Sigmoid colon (tissue), 7 donors: ENCODE measurements around the gene SLC22A3. TPM values are rescaled to one million over a fixed set of nuclear protein-coding genes. Genes with fewer than 3 reads are reported as not detected.
"Not testable (repeated sequence)": the region's sequence is repeated elsewhere in the genome, so short reads cannot be mapped to it uniquely, and the experiment has no call there.

ENCODE experiments used
- DNase-seq: peaks from one replicate; pipeline ENCODE4 v3.0.0-alpha.2; 2019
- H3K27ac ChIP-seq, 4 donors: fragments of 200-600 bp; sonication (generic); one replicate each; pipeline ENCODE4 v1.5.1; 2016 to 2019; ENCODE audit warnings: mild to moderate bottlenecking in 1 of 4
- H3K27me3 ChIP-seq, 3 donors: fragments of 200-600 bp; sonication (generic); one replicate each; pipeline ENCODE4 v1.5.1; 2019; ENCODE audit warnings: mild to moderate bottlenecking in 1 of 3
- H3K36me3 ChIP-seq, 4 donors: fragments of 200-600 bp; sonication (generic); one replicate each; pipeline ENCODE4 v1.5.1; 2016 to 2019
- H3K4me1 ChIP-seq, 4 donors: fragments of 200-600 bp; sonication (generic); one replicate each; pipeline ENCODE4 v1.5.1; 2017 to 2019
- H3K4me3 ChIP-seq, 4 donors: fragments of 200-600 bp; sonication (generic); one replicate each; pipeline ENCODE4 v1.5.1; 2017 to 2019; ENCODE audit warnings: mild to moderate bottlenecking in 2 of 4, moderate library complexity in 1 of 4
- H3K9me3 ChIP-seq, 4 donors: fragments of 200-600 bp in 3 of 4; sonication (generic) in 3 of 4; one replicate each; pipeline versions ENCODE4 v1.5.1 to v1.6.1; 2013 to 2019
- EP300 ChIP-seq, 4 donors: sonication (generic); formaldehyde crosslinking; IDR thresholded peaks; one replicate each; pipeline ENCODE4 v1.6.1; 2017; ENCODE audit warnings: antibody characterized with exemption in 4 of 4
- POLR2A ChIP-seq, 2 donors: fragments of 450-650 bp; IDR thresholded peaks; one replicate each; pipeline ENCODE4 v1.6.1; 2016; ENCODE audit warnings: antibody characterized with exemption in 2 of 2, mild to moderate bottlenecking in 2 of 2, moderate library complexity in 2 of 2
- POLR2AphosphoS5 ChIP-seq, 4 donors: sonication (generic); formaldehyde crosslinking; IDR thresholded peaks; one replicate each; pipeline ENCODE4 v1.6.1; 2017; ENCODE audit warnings: antibody characterized with exemption in 4 of 4
- WGBS, 2 donors: extraction: QIAGEN DNeasy Blood & Tissue Kit; methylation state at CpG; one replicate each; pipeline ENCODE4 v1.1.7; 2013; 5-methylcytosine and 5-hydroxymethylcytosine counted together
- intact Hi-C: fragments of 100-400 bp; cut with DNase I; formaldehyde crosslinking; loops from one replicate; pipeline ENCODE4 v1.15.1; 2023
- polyA plus RNA-seq, 3 donors: library from polyadenylated mRNA; stranded (reverse); fragments of 200-250 nt; gene quantifications; one replicate each; pipeline ENCODE4 v1.2.3, GENCODE V29; 2013
- total RNA-seq, 4 donors: library from RNA; depleted of rRNA; stranded (reverse); fragments of >200 nt; gene quantifications; one replicate each; pipeline ENCODE4 v1.1.0, GENCODE V29; 2016
- TF ChIP-seq, protein P1 (sequence below), 4 experiments: fragments of 450-650 bp in 3 of 4; fragments of 200-600 bp in 1 of 4; IDR thresholded peaks; one replicate each; pipeline ENCODE4 v1.5.1; 2016 to 2019; ENCODE audit warnings: antibody characterized with exemption in 4 of 4, mild to moderate bottlenecking in 3 of 4, moderate library complexity in 2 of 4
- donor health status: healthy with polysubstance abuse.
- donor health status: Bipolar disorder and iron deficiency.
- donor health status: healthy.

The SLC22A3 gene
- total and polyA plus RNA-seq, 7 donors, result 0.23 to 26.3 (median 13.6) TPM

DNA sequence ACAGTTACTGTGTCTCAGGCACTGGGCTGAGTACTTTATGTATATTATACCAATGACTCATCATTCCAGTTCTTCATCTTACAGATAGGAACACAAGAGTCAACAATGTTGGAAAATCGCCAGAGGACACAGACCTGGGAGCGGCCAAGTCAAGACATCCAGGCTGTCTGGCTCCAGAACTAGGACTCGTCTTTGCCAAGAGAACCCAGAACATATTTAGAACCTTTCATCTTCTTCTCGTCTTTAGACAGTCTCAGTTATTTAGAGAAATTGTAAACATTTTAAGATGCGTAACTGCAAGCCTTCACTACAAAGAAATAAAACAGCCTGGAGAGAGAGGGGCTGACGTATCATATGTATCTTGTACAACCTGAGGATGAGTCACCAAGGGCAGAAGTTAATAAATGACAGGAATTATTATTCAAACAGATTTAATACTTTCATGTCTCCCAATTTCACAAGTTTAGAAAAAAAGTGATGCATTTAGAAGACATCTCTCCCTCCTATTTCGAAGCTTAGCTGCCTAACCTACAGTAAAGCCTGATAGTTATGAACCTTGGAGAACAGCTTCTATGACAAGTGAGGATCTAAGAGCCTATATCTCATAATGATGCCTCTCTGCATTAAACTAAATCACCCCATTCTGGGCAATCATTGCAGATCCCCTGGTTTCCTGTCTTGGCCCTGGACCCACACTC is 43.4 kb downstream of the SLC22A3 start:
- no peak overlapping the region for H3K4me3 ChIP-seq
- no peaks in the 10 kb centered on the region for H3K27me3 ChIP-seq
- peak; percentile 77 to 91 (median 77) for TF ChIP-seq POLR2AphosphoS5 (IDR thresholded peaks at IDR 0.05)
- TF ChIP-seq, protein P1, sequence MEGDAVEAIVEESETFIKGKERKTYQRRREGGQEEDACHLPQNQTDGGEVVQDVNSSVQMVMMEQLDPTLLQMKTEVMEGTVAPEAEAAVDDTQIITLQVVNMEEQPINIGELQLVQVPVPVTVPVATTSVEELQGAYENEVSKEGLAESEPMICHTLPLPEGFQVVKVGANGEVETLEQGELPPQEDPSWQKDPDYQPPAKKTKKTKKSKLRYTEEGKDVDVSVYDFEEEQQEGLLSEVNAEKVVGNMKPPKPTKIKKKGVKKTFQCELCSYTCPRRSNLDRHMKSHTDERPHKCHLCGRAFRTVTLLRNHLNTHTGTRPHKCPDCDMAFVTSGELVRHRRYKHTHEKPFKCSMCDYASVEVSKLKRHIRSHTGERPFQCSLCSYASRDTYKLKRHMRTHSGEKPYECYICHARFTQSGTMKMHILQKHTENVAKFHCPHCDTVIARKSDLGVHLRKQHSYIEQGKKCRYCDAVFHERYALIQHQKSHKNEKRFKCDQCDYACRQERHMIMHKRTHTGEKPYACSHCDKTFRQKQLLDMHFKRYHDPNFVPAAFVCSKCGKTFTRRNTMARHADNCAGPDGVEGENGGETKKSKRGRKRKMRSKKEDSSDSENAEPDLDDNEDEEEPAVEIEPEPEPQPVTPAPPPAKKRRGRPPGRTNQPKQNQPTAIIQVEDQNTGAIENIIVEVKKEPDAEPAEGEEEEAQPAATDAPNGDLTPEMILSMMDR (IDR thresholded peaks at IDR 0.05), result no peak
- TF ChIP-seq EP300 (IDR thresholded peaks at IDR 0.05), result peak; percentile 78 to 85 (median 80)
- TF ChIP-seq POLR2A (IDR thresholded peaks at IDR 0.05), result no peak
- WGBS, 2 donors, result 66 to 68% methylated on average over 7 of the region's 7 CpGs
- intact Hi-C loops, result loop anchor here (1.0 kb wide), 1 partner anchor 40 kb away; no protein-coding TSS in a partner anchor
- H3K36me3 ChIP-seq, result no peaks in the 10 kb centered on the region
- no peaks in the 10 kb centered on the region for H3K9me3 ChIP-seq
- DNase-seq, result peak; percentile 77
- peak overlapping the region; percentile 68 to 79 (median 73) for H3K27ac ChIP-seq
- peaks cover 0 to 40% (median 24%) of the 10 kb centered on the region in 4 donors for H3K4me1 ChIP-seq

DNA sequence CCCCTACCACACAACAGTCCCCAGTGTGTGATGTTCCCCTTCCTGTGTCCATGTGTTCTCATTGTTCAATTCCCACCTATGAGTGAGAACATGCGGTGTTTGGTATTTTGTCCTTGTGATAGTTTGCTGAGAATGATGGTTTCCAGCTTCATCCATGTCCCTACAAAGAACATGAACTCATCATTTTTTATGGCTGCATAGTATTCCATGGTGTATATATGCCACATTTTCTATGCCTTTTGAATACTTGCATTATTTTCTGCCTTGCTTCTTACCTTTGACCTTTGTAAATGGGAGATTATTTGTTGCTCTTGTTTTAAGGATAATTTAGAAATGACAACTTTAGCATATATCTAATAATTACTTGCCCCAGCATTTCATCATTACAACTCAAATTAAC is 45.3 kb downstream of the SLC22A3 start:
- 96 to 100% methylated on average over 1 of the region's 1 CpG for WGBS, 2 donors
- H3K27ac ChIP-seq, H3K27me3 ChIP-seq, H3K9me3 ChIP-seq, H3K4me3 ChIP-seq, H3K36me3 ChIP-seq, intact Hi-C loops, DNase-seq: not testable (repeated sequence)
- peaks cover 0 to 26% (median 12%) of the 10 kb centered on the region in 4 donors for H3K4me1 ChIP-seq

DNA sequence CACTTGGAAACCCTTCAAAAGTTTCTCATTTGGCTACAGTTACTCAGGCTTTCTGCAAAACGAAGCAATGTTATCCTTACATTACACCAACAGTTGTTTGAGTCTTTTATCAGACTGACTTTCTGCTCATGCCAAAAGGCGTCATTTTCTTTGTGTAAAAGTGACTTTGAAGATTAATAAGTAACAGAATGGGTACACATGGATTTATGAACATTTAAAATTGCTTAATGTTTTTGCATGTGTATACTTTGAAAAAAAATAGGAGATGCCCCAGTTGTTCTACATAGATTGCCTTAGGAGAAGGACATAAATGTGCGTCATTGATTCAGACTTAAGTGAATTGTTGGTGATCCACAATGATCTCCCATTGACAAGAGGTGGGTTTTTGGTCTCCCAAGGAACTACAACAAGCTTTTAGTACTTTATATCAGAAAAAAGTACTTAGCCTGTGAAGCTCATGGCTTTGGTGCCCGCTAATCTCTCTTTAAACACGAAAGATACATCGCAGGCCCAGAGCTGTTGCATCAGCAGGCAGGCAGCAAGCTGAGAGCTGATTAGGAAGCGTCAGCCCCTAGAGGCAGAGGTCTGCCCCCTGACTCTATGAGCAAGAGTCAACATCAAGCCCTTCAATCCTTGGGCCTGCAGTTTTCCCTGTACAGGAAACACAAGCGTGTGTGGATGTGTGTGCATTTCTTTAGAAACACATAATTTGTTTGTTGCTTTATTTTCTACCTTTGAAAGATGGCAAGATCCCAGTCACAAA is 45.9 kb downstream of the SLC22A3 start:
- no peak for DNase-seq
- 69 to 74% methylated on average over 8 of the region's 8 CpGs for WGBS, 2 donors
- H3K27me3 ChIP-seq, result no peaks in the 10 kb centered on the region
- no peaks in the 10 kb centered on the region for H3K36me3 ChIP-seq
- no peak overlapping the region for H3K4me3 ChIP-seq
- H3K9me3 ChIP-seq, result no peaks in the 10 kb centered on the region
- H3K4me1 ChIP-seq, result peaks cover 0 to 26% (median 12%) of the 10 kb centered on the region in 4 donors
- TF ChIP-seq POLR2AphosphoS5 (IDR thresholded peaks at IDR 0.05), result no peak
- no peak for TF ChIP-seq EP300 (IDR thresholded peaks at IDR 0.05)
- TF ChIP-seq POLR2A (IDR thresholded peaks at IDR 0.05), result no peak
- TF ChIP-seq, protein P1 (IDR thresholded peaks at IDR 0.05), result no peak
- intact Hi-C loops, result no loop called here
- H3K27ac ChIP-seq, result peak overlapping the region; percentile 42 to 53 (median 49)

DNA sequence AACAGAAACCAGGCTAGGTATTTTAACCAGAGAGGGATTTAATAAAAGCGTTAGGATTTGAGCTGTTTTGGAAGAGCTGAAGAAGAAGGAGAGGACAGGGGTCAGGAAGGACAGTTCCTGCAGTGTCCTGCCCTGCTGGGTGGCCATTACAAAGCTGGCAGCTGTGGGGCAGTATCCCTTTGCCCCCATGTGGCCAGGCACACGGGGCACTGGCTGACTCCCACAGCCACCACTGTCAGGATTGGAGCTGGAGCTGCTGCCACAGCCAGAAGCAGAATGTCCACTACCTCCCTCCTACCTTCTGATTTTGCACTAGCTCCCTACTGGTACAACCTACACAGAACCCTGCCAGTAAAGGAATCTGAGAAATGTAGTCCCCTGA is 46.5 kb downstream of the SLC22A3 start:
- no peak overlapping the region for H3K4me3 ChIP-seq
- H3K27ac ChIP-seq, result peak overlapping the region; percentile 42 to 53 (median 49)
- DNase-seq, result no peak
- 71 to 77% methylated on average over 2 of the region's 2 CpGs for WGBS, 2 donors
- no peaks in the 10 kb centered on the region for H3K9me3 ChIP-seq
- H3K27me3 ChIP-seq, result no peaks in the 10 kb centered on the region
- H3K4me1 ChIP-seq, result peaks cover 0 to 26% (median 12%) of the 10 kb centered on the region in 4 donors
- no peak for TF ChIP-seq EP300 (IDR thresholded peaks at IDR 0.05)
- H3K36me3 ChIP-seq, result no peaks in the 10 kb centered on the region
- intact Hi-C loops, result no loop called here

DNA sequence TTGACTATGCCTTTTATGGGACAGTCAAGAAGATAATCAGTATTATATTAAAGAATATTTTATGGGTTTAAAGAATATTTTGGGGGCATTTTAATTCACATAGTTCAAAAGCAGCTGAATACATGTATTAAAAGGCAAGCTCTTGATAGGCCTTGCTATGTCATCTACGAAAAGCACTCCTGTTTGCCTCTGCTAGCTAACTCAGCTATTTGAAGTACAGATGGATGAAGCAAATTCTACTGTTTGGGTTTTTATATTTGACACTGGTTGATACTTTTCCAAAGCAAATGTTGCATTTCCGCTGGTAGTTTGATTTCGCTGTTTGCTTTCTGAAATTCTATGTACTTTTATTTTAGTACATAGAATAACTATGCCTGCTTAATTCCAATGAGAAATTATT is 47.0 kb downstream of the SLC22A3 start:
- WGBS, 2 donors, result 95 to 97% methylated on average over 3 of the region's 3 CpGs
- no peaks in the 10 kb centered on the region for H3K36me3 ChIP-seq
- no peak overlapping the region for H3K4me3 ChIP-seq
- DNase-seq, result no peak
- no peaks in the 10 kb centered on the region for H3K9me3 ChIP-seq
- no peaks in the 10 kb centered on the region for H3K27me3 ChIP-seq
- H3K27ac ChIP-seq, result peak overlapping the region in 2 of 4 donors; percentile 42 to 48
- intact Hi-C loops, result no loop called here
- H3K4me1 ChIP-seq, result peaks cover 0 to 28% (median 13%) of the 10 kb centered on the region in 4 donors
- TF ChIP-seq, protein P1 (IDR thresholded peaks at IDR 0.05), result no peak
- TF ChIP-seq POLR2AphosphoS5 (IDR thresholded peaks at IDR 0.05) (no peak), EP300 (IDR thresholded peaks at IDR 0.05) (no peak), POLR2A (IDR thresholded peaks at IDR 0.05) (no peak)
